Left ventricle myocardium inferior (tissue), 1 donor: ENCODE measurements around the gene BABAM1. TPM values are rescaled to one million over a fixed set of nuclear protein-coding genes. Genes with fewer than 3 reads are reported as not detected.
A peak's percentile ranks its signal among the peaks of the same experiment; 100 is the strongest.

ENCODE experiments used
- DNase-seq: peaks from one replicate; pipeline ENCODE4 v3.0.0-alpha.2; 2020
- H3K27ac ChIP-seq: fragments of 200-600 bp; replicated peaks from 2 replicates; pipeline ENCODE4 v1.8.0; 2021
- H3K27me3 ChIP-seq: fragments of 200-600 bp; 2 replicates; pipeline ENCODE4 v1.8.0; 2021; ENCODE audit warnings: low read depth
- H3K36me3 ChIP-seq: fragments of 200-600 bp; 2 replicates; pipeline ENCODE4 v1.8.0; 2021
- H3K4me1 ChIP-seq: fragments of 200-600 bp; 2 replicates; pipeline ENCODE4 v1.8.0; 2021
- H3K4me3 ChIP-seq: fragments of 200-600 bp; 2 replicates; pipeline ENCODE4 v1.8.0; 2021; ENCODE audit warnings: mild to moderate bottlenecking, moderate library complexity
- H3K9me3 ChIP-seq: fragments of 200-600 bp; replicated peaks from 2 replicates; pipeline ENCODE4 v1.8.0; 2021
- intact Hi-C: fragments of 100-400 bp; cut with micrococcal nuclease; formaldehyde crosslinking; loops from one replicate; pipeline ENCODE4 v1.11.0; 2022
- total RNA-seq: library from RNA; stranded (reverse); fragmentation: NEBNext Ultra II Directional; extraction: Animal tissue kit (Norgen Biotek cat#: 25700); gene quantifications from one replicate; pipeline ENCODE4 v1.2.1, GENCODE V29; 2021
- TF ChIP-seq, protein P1 (sequence below): fragments of 200-600 bp; IDR thresholded peaks from 2 replicates; pipeline ENCODE4 v1.8.0; 2021; ENCODE audit warnings: antibody characterized with exemption, mild to moderate bottlenecking, borderline replicate concordance
- donor health status: DM: no; HTN: yes; CAD: no; lungs with severe emphysema.

BABAM1 gene
- total RNA-seq, 1 donor from 2014 or later = 72.7 TPM

DNA sequence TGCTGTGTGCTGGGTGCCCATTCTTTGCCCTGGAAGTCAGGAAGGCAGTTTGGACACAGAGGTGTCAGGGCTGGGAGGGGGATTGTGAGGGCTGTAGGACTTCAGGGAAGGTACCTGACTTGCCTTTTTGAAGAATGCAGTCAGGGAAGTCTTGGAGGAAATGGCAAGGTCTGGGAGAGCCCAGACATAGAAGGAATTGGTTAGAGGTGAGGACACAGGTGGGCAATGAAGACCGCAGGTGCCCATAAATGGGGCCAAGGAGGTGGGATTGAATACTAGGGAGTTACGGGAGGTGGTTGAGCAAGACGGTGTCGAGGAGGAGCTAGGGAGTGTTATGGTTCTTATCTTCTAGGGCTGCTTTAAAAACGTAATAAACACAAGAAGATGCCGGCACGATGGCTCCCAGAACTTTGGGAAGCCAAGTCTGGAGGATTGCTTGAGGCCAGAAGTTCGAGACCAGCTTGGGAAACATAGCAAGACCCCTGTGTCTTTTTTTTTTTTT is 40.7 kb downstream of the BABAM1 start:
- no peaks in the 10 kb centered on the region for H3K9me3 ChIP-seq
- no peaks in the 10 kb centered on the region for H3K27me3 ChIP-seq
- peaks cover 84% of the 10 kb centered on the region for H3K4me1 ChIP-seq
- peak overlapping the region; percentile 98 for H3K27ac ChIP-seq
- intact Hi-C loops = no loop called here
- TF ChIP-seq, protein P1, sequence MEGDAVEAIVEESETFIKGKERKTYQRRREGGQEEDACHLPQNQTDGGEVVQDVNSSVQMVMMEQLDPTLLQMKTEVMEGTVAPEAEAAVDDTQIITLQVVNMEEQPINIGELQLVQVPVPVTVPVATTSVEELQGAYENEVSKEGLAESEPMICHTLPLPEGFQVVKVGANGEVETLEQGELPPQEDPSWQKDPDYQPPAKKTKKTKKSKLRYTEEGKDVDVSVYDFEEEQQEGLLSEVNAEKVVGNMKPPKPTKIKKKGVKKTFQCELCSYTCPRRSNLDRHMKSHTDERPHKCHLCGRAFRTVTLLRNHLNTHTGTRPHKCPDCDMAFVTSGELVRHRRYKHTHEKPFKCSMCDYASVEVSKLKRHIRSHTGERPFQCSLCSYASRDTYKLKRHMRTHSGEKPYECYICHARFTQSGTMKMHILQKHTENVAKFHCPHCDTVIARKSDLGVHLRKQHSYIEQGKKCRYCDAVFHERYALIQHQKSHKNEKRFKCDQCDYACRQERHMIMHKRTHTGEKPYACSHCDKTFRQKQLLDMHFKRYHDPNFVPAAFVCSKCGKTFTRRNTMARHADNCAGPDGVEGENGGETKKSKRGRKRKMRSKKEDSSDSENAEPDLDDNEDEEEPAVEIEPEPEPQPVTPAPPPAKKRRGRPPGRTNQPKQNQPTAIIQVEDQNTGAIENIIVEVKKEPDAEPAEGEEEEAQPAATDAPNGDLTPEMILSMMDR = no peak
- peaks cover 4% of the 10 kb centered on the region for H3K36me3 ChIP-seq
- H3K4me3 ChIP-seq = no peak overlapping the region
- no peak for DNase-seq

DNA sequence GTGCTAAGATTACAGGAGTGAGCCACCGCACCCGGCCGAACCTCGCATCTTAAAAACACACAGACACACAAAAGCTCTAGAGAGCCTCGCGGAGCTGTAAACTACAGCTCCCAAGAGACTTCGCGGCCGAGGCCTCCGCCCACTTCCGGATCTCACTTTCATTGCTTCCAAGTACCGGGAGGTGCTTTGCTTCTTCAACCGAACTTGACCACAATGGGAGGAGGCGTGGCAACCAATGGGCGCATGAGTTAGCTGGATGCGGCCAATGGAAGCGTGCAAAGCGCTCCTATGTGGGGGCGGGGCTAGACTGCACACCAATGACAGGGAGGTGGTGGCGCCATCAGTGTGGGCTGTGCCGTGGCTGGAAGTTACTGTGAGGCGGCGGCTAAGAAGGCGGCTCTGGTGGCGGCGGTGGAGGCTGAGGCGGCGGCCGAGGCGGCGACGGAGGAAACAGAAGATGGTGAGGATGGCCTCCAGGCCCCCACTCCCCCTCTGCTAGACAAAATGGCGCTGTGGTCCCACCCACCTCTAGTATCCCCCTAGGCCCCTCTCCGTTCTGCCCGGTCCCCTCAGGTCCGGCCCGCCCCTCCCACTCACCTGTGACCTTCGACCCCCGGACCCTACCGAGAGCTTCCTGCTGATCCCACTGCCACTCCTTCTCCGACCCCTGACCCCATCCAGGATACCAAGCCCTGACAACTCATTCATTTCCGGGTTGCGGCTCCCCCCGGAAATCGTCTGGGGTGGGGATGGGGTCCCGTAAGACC is 42.1 kb downstream of the BABAM1 start, which contains the start of gene DDA1:
TSS of gene DDA1 (plus strand) at position 366 of the 767 bp plus-strand sequence. CDS start at position 458, 92 bp downstream.
- peaks cover 70% of the 10 kb centered on the region for H3K4me1 ChIP-seq
- peak within 1 kb of the TSS; percentile 84 for H3K27ac ChIP-seq
- peak; percentile 99 for DNase-seq
- H3K27me3 ChIP-seq = no peaks in the 10 kb centered on the region
- intact Hi-C loops = no loop called here
- no peaks in the 10 kb centered on the region for H3K9me3 ChIP-seq
- peaks cover 14% of the 10 kb centered on the region for H3K36me3 ChIP-seq
- H3K4me3 ChIP-seq = peak within 1 kb of the TSS; percentile 89
- TF ChIP-seq, protein P1 = no peak

DNA sequence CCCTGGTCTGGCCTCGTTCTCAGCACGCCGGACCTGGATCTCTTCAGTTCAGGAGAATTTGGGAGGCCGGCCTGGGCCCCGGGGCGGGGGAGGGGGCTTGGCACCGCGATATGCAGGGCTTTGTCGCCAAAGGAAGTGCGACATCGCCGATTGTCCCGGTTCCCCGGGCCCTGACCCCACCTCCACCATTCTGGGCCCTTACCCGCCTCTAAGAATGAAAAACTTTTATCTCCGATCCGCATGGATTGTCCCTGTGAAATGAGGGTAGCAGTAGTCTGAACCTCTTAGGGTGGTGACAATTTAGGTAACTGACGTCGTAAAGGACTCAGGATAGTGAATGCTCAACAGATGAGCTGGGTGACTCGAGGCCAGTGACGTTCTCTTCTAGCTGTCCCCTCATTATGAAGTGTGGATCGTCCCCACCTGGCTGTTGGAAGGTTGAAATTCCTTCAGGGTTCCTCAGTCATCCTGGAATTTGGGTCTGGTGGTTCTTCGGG is 42.8 kb downstream of the BABAM1 start:
- H3K27ac ChIP-seq = peak overlapping the region; percentile 84
- TF ChIP-seq, protein P1 = no peak
- intact Hi-C loops = no loop called here

DNA sequence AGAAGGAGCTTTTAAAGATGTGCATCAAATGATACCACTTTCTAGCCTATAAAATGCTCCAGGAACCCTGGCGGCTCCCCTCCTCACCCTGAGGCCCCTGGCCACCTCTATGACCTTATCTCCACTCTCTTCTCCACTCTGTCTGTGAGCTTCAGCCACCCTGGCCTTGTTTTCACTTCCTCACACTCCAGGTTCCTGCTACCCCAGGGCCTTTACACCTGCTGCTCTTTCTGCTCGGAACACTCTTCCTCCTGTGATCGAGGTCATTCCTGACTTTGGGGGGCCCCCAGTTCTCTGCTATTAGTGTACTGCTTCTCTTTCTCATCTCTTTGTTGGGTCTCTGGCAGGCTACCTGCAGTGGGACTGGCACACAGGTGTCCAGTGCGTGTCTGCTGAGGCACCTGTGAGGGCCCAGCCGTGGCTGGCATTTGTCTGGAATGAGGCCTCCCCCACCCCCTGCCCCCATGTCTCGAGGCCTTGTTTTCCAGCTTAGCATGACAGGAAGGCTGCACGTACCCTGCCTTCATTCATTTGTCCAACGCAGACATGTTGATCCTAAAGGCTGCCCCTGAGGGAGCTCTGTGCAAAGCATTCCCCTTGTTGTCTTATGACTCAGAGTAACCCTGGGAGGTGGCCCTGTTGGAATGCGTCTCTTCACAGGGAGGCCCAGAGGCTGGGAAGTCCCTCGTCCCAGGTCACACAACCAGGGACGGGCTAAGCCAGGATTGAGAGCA is 44.4 kb downstream of the BABAM1 start:
- Histone ChIP-seq H3K9me3 (no peaks in the 10 kb centered on the region), H3K4me1 (peaks cover 51% of the 10 kb centered on the region), H3K36me3 (peaks cover 32% of the 10 kb centered on the region), H3K4me3 (no peak overlapping the region), H3K27ac (no peak overlapping the region), H3K27me3 (no peaks in the 10 kb centered on the region)
- TF ChIP-seq, protein P1 = no peak
- intact Hi-C loops = no loop called here
- no peak for DNase-seq

More for the DNA sequence above, 42.8 kb downstream of the BABAM1 start:
- DNase-seq = no peak
- Histone ChIP-seq H3K4me1 (peaks cover 64% of the 10 kb centered on the region), H3K27me3 (no peaks in the 10 kb centered on the region), H3K36me3 (peaks cover 19% of the 10 kb centered on the region), H3K9me3 (no peaks in the 10 kb centered on the region), H3K4me3 (peak overlapping the region; percentile 89)

DNA sequence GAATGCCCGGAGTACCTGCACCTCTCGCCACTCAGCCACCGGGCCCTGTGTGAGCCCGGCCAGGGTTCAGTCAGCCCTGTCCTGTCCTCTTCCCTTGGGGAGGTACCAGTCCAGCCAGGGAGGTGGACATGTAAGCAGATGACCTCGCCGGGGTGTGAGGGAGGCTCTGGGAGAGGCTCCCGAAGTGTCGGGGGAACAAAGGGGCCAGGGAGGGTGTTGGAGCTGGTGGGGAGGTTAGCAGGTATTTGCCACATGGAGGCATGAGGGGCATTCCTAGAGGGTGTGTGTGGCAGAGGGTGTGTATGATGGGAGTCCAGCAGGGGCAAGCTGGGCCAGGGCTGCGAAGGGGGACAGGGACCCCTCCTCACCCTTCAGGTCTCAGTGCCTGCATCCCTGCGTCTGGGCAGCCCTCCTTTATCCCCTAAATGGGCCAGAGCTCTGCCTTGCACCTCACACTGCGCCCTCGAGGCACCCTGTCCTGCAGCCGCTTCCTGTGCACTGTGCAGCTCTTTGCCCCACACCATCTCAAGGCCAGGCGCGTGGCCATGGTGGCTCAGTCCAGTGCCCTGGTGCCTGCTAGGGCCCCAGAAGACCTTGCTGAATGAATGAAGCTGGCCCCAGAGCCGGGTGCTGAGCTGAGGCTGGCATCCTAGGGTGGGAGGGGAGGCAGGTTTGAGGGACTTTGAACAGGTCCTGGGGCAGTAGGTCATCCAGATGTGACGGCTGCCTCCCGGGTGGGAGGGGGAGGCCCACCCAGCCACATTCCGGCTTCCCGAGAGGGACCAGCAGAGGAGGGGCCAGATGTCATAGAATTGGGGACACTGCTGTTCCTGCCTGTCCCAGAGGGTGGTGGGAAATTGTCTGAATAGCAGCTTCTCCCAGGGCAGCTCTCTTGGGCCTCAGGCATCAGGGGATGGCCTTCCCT is 45.2 kb downstream of the BABAM1 start:
- Histone ChIP-seq H3K36me3 (peaks cover 35% of the 10 kb centered on the region), H3K9me3 (no peaks in the 10 kb centered on the region), H3K4me1 (peaks cover 42% of the 10 kb centered on the region), H3K27ac (no peak overlapping the region), H3K27me3 (no peaks in the 10 kb centered on the region), H3K4me3 (no peak overlapping the region)
- TF ChIP-seq, protein P1 = no peak
- no peak for DNase-seq
- intact Hi-C loops = no loop called here
